Testis (tissue), 2 donors: ENCODE measurements around the gene APOL6.

Experiments
- POLR2A ChIP-seq: fragments of 450-650 bp; IDR thresholded peaks from one replicate; pipeline ENCODE4 v1.6.1; 2017; ENCODE audit warnings: antibody characterized with exemption, mild to moderate bottlenecking, moderate library complexity
- TF ChIP-seq, protein P1 (sequence below), 3 experiments: fragments of 450-650 bp in 2 of 3; fragments of 200-600 bp in 1 of 3; sonication (generic) in 1 of 3; IDR thresholded peaks; one replicate each; pipeline ENCODE4 v1.5.1; 2016 to 2019; ENCODE audit warnings: antibody characterized with exemption in 3 of 3, mild to moderate bottlenecking in 2 of 3, moderate library complexity in 1 of 3

DNA sequence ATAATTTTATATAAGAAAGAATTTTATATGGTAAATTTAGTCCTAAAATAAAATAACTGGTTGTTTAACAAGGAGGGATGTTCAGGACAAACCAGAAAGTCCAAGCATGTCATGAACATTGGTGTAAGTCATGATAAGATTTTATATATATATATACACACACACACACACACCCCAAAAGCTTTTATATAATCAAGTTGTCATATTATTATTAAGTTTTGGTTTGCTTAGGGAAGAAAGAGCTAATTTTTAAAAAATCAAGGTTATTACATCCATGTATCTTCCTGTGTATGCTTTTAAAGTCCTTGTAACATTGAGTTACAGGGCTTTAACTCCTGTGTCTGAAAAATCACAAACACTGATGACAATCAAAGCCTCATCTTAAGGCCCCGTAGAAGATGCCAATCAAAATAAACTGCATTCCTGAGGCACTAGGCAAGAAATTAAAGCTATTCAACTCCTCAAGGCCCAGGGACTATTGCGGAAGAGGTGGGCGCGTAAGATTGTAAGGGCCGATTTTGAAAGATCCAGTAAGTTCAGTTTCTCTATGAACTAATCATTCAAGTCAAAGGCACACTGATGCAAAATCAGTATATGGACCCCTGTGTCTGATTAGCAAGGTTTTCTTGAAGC lies 16.8 kb downstream of the APOL6 start:
- TF ChIP-seq, protein P1, sequence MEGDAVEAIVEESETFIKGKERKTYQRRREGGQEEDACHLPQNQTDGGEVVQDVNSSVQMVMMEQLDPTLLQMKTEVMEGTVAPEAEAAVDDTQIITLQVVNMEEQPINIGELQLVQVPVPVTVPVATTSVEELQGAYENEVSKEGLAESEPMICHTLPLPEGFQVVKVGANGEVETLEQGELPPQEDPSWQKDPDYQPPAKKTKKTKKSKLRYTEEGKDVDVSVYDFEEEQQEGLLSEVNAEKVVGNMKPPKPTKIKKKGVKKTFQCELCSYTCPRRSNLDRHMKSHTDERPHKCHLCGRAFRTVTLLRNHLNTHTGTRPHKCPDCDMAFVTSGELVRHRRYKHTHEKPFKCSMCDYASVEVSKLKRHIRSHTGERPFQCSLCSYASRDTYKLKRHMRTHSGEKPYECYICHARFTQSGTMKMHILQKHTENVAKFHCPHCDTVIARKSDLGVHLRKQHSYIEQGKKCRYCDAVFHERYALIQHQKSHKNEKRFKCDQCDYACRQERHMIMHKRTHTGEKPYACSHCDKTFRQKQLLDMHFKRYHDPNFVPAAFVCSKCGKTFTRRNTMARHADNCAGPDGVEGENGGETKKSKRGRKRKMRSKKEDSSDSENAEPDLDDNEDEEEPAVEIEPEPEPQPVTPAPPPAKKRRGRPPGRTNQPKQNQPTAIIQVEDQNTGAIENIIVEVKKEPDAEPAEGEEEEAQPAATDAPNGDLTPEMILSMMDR (IDR thresholded peaks at IDR 0.05) = no peak
- no peak for TF ChIP-seq POLR2A
